PC-9 (cell line): ENCODE measurements around the gene LIMK1.

ENCODE experiments used
- CTCF ChIP-seq: fragments of 200-600 bp; sonication (generic); conservative IDR thresholded peaks from 2 replicates; pipeline ENCODE4 v1.6.1; 2017; ENCODE audit warnings: mixed run types, antibody characterized with exemption, mild to moderate bottlenecking, moderate library complexity
- EZH2 ChIP-seq: fragments of 200-600 bp; sonication (generic); IDR thresholded peaks from 2 replicates; pipeline ENCODE4 v1.8.0; 2017; ENCODE audit warnings: antibody characterized with exemption, low read depth

GRCh38 chr7:74141705-74142104 lies 58.1 kb downstream of the LIMK1 start:
- TF ChIP-seq EZH2 (no peak), CTCF (no peak)
